HEK293 (cell line): ENCODE data around the gene SOX21.

Source experiments
- BCL11B ChIP-seq: fragments of 450-650 bp; formaldehyde crosslinking; IDR thresholded peaks from 2 replicates; pipeline ENCODE4 v1.5.1; 2016; ENCODE audit warnings: low read depth, missing biosample characterization, missing genetic modification characterization
- CTCF ChIP-seq: fragments of 450-650 bp; formaldehyde crosslinking; IDR thresholded peaks from 2 replicates; pipeline ENCODE4 v1.5.1; 2016; ENCODE audit warnings: missing biosample characterization, missing genetic modification characterization
- FEZF1 ChIP-seq: fragments of 450-650 bp; formaldehyde crosslinking; IDR thresholded peaks from 2 replicates; pipeline ENCODE4 v1.5.1; 2016; ENCODE audit warnings: missing biosample characterization, missing genetic modification characterization
- TRIM28 ChIP-seq: IDR thresholded peaks from 2 replicates; pipeline ENCODE4 v1.6.1; 2011; ENCODE audit warnings: low read length, control low read depth, borderline replicate concordance
- ZBTB21 ChIP-seq: fragments of 450-650 bp; formaldehyde crosslinking; IDR thresholded peaks from 2 replicates; pipeline ENCODE4 v1.5.1; 2017; ENCODE audit warnings: missing biosample characterization, missing genetic modification characterization
- ZFP69B ChIP-seq: fragments of 450-650 bp; formaldehyde crosslinking; IDR thresholded peaks from 2 replicates; pipeline ENCODE4 v1.5.1; 2016; ENCODE audit warnings: missing biosample characterization, missing genetic modification characterization
- ZNF10 ChIP-seq: fragments of 450-650 bp; formaldehyde crosslinking; IDR thresholded peaks from 2 replicates; pipeline ENCODE4 v1.5.1; 2017; ENCODE audit warnings: missing biosample characterization, missing genetic modification characterization
- ZNF248 ChIP-seq: fragments of 450-650 bp; formaldehyde crosslinking; IDR thresholded peaks from 2 replicates; pipeline ENCODE4 v1.5.1; 2017; ENCODE audit warnings: missing biosample characterization, missing genetic modification characterization
- ZNF473 ChIP-seq: fragments of 450-650 bp; formaldehyde crosslinking; IDR thresholded peaks from 2 replicates; pipeline ENCODE4 v1.5.1; 2017; ENCODE audit warnings: missing biosample characterization, missing genetic modification characterization
- ZNF514 ChIP-seq: fragments of 450-650 bp; formaldehyde crosslinking; IDR thresholded peaks from 2 replicates; pipeline ENCODE4 v1.5.1; 2016; ENCODE audit warnings: missing biosample characterization, missing genetic modification characterization
- ZNF623 ChIP-seq: fragments of 450-650 bp; formaldehyde crosslinking; IDR thresholded peaks from 2 replicates; pipeline ENCODE4 v1.5.1; 2016; ENCODE audit warnings: missing biosample characterization, missing genetic modification characterization
- ZNF670 ChIP-seq: fragments of 450-650 bp; formaldehyde crosslinking; IDR thresholded peaks from 2 replicates; pipeline ENCODE4 v1.5.1; 2016; ENCODE audit warnings: missing biosample characterization, missing genetic modification characterization, low read depth
- ZXDB ChIP-seq: fragments of 450-650 bp; formaldehyde crosslinking; IDR thresholded peaks from 2 replicates; pipeline ENCODE4 v1.5.1; 2016; ENCODE audit warnings: missing biosample characterization, missing genetic modification characterization

- no peak for TF ChIP-seq ZFP69B (tag by site-specific recombination)
- TF ChIP-seq ZNF670 (tag by site-specific recombination) = no peak
- TF ChIP-seq CTCF (tag by site-specific recombination) = no peak
- no peak for TF ChIP-seq ZXDB (tag by site-specific recombination)
- TF ChIP-seq BCL11B (tag by site-specific recombination) = no peak
- TF ChIP-seq ZNF473 (tag by site-specific recombination) = no peak
- TF ChIP-seq ZNF10 (tag by site-specific recombination) = no peak
- TF ChIP-seq ZBTB21 (tag by site-specific recombination) = no peak
- peak; percentile 46; the same call in 1 of the 2 replicates for TF ChIP-seq TRIM28
- no peak for TF ChIP-seq ZNF248 (tag by site-specific recombination)
- TF ChIP-seq FEZF1 (tag by site-specific recombination) = no peak
- TF ChIP-seq ZNF623 (tag by site-specific recombination) = no peak
- TF ChIP-seq ZNF514 (tag by site-specific recombination) = no peak
These were observed 51.5 kb downstream of the SOX21 start for GRCh38 chr13:94660695-94661326.
